ENCODE results near the gene MAP7. TPM values are rescaled to one million over a fixed set of nuclear protein-coding genes. Genes with fewer than 3 reads are reported as not detected.

The MAP7 gene
- total RNA-seq, 2 experiments from 2014 or later = 2.1 to 2.3 TPM

DNA sequence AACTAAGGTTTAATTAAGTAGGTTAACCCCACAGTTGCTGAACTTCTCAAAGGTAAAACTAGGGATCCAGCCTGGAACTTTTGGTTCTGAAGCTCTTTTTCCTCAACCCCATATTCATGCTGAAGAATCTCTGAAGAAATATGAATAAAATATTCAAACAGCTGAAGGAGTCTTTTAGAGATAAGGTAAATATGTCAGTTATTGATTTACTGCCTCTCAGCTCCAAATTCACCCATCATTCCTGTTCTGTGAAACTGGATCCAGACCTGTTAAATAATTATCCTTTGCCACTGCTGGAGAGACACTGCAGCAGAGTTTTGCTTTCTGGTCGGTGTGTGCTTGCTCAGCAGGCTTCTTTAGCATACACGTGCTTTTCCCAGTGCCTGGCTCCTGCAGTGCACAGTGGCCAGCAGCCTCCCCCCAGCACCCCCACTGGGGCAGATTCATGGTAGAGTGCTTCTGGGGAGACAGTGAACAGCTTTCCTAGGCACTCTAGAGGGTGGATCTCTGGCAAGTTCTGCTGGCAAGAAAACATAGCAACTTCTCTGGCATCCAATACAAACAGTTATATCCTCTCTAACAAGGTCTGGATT, 198.6 kb downstream of the MAP7 start:
- no peak for DNase-seq
- ChIA-PET POLR2A (no interaction called here), CTCF (no interaction called here)
- H3K4me3 Mint-ChIP-seq = no peak overlapping the region
- no peaks in the 10 kb centered on the region for H3K4me1 Mint-ChIP-seq
- H3K27me3 Mint-ChIP-seq = peaks cover 2% of the 10 kb centered on the region
- H3K9me3 Mint-ChIP-seq = no peaks in the 10 kb centered on the region
- no peak overlapping the region for H3K27ac Mint-ChIP-seq
- H3K36me3 Mint-ChIP-seq (ENCODE audit: low read depth) = no peaks in the 10 kb centered on the region

DNA sequence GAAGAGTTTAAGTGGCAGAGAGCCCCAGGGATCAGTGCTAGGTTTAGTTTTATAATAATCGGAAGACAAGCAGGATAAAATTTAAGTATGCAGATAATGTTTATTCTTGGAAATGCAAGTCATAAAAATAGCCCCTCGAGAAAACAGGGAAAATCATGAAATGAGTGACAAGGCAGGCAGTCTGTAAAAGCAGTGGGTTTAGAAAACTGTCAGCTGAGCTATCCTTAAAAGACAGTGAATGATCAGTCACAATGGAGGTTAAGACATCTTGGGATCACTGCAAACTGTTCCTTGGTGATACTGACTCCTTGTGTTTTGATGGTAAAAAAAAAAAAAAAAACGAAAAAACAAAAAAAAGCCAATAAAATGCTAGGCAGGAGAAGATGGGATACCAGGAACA, 199.3 kb downstream of the MAP7 start:
- Mint-ChIP-seq H3K36me3 (ENCODE audit: low read depth) (no peaks in the 10 kb centered on the region), H3K27me3 (peaks cover 2% of the 10 kb centered on the region), H3K4me1 (no peaks in the 10 kb centered on the region), H3K9me3 (no peaks in the 10 kb centered on the region), H3K4me3 (no peak overlapping the region), H3K27ac (no peak overlapping the region)
- ChIA-PET POLR2A (no interaction called here), CTCF (no interaction called here)
- no peak for DNase-seq

DNA sequence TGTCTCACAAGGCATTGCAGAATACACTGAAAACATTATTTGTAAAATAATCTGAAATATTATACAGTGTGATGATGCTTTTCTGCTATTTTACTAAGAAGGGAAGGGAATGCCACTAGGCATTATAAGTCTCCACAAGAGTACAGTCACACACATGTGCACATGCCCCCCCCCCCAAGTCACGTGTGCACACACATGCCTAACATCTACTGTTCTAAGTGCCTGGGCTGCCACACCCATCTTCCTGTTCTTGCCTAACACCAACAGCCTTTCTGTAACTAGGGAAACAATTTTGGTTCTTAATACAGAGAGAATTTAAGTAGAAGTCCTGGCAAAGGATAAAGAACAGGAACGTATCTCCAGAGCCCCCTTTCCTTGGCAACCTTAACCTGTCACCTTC, 202.4 kb downstream of the MAP7 start:
- no peak overlapping the region for H3K27ac Mint-ChIP-seq

DNA sequence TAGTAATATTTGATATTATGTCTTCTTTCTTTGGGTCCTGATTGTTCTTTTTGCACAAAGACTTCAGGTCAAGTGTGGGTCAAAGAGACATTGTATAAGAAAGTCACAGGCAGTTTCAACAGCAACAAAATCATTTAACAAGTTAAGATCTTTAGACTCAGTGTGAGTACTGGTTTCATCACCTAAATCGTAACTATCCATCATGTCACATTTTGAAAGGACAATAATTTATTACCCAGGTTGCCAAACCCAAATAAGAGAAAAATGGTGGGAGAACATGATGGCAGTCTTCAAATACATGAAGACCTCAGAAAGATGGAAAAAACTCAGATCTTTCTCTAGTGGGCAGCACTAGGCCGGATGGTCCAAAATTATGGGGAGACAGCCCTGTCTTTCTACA, 205.1 kb downstream of the MAP7 start:
- CTCF ChIA-PET = no interaction called here
- Mint-ChIP-seq H3K4me3 (no peak overlapping the region), H3K36me3 (ENCODE audit: low read depth) (no peaks in the 10 kb centered on the region), H3K4me1 (no peaks in the 10 kb centered on the region), H3K27me3 (peaks cover 2% of the 10 kb centered on the region), H3K9me3 (no peaks in the 10 kb centered on the region), H3K27ac (no peak overlapping the region)
- POLR2A ChIA-PET = no interaction called here
- no peak for DNase-seq

More for the DNA sequence above, 202.4 kb downstream of the MAP7 start:
- no peak for DNase-seq
- no peak overlapping the region for H3K4me3 Mint-ChIP-seq
- no peaks in the 10 kb centered on the region for H3K36me3 Mint-ChIP-seq (ENCODE audit: low read depth)
- H3K27me3 Mint-ChIP-seq = peaks cover 2% of the 10 kb centered on the region
- ChIA-PET POLR2A (no interaction called here), CTCF (no interaction called here)
- no peaks in the 10 kb centered on the region for H3K9me3 Mint-ChIP-seq
- H3K4me1 Mint-ChIP-seq = no peaks in the 10 kb centered on the region

DNA sequence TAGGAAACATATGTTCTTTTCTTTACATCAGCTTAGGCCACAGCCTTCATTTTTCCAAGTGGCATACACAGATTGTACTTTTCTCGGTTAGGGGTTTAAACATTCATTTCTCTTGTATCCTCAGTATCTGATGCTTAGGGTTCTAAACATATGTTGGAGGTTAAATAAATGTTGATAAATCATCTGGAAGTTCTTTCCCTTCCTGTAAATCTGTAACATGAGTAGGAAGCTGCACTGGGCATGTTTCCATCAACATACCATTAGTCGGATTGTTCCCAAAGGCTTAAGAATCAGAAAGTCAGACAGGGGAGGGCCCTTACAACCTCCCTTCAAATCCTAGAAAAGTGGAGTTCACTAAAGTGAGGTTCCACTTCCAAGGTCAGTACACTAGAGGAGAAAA, 205.8 kb downstream of the MAP7 start:
- ChIA-PET CTCF (no interaction called here), POLR2A (interaction anchor here (0.7 kb wide), 1 partner anchor 45 kb away, joined by 5 read pairs; no protein-coding TSS in a partner anchor)
- no peak overlapping the region for H3K4me3 Mint-ChIP-seq
- no peak overlapping the region for H3K27ac Mint-ChIP-seq
- no peaks in the 10 kb centered on the region for H3K4me1 Mint-ChIP-seq
- H3K27me3 Mint-ChIP-seq = peaks cover 2% of the 10 kb centered on the region
- H3K9me3 Mint-ChIP-seq = no peaks in the 10 kb centered on the region
- H3K36me3 Mint-ChIP-seq (ENCODE audit: low read depth) = no peaks in the 10 kb centered on the region
- no peak for DNase-seq

DNA sequence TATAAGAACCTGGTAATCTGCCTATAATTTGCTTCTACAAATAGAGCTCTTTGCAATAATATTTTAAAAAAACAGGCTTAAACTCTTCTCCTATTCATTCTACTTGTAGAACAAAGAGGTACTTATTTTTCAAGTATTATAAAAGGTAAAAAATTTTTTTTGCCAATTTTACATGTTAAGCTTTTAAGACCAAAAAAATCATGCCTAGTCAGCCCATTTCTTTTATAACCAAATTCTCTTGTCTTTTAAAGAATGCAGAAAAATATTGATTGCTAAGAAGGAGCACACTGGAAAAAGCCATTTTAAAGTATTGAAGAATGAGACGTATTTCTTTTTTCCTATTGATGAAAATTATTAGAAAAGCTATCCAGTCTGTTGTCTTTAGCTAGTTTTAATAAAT, 206.5 kb downstream of the MAP7 start:
- DNase-seq = no peak
- Mint-ChIP-seq H3K27me3 (peaks cover 2% of the 10 kb centered on the region), H3K36me3 (ENCODE audit: low read depth) (no peaks in the 10 kb centered on the region), H3K9me3 (no peaks in the 10 kb centered on the region), H3K27ac (no peak overlapping the region), H3K4me3 (no peak overlapping the region), H3K4me1 (no peaks in the 10 kb centered on the region)
- ChIA-PET CTCF (interaction anchor here (0.9 kb wide), 1 partner anchor 30 kb away, joined by 3 read pairs; no protein-coding TSS in a partner anchor), POLR2A (interaction anchor here (0.7 kb wide), 1 partner anchor 44 kb away, joined by 5 read pairs; no protein-coding TSS in a partner anchor)

DNA sequence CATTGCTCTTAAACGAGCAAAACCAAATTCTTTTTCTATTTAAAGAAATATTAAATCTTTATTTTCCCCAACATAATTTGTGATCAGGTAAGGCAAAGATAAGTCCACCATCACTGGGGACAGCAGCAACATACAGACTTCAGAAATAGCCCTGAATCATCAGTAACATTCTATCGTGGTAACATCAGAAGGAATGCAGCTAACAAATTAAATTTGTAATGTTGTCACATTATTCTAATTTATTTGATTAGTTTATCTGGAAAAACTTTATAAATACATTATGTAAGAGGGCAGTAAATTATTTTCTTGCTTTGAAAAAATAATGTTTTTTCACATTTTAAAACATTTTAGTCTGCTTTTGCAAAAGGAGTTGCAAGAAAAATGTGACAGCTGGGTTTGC, 206.9 kb downstream of the MAP7 start:
- ChIA-PET CTCF (interaction anchor here (0.6 to 0.9 kb wide), 2 partner anchors 31 to 39 kb away, joined by 3 read pairs; no protein-coding TSS in a partner anchor), POLR2A (no interaction called here)
- H3K4me3 Mint-ChIP-seq = no peak overlapping the region
- DNase-seq = no peak
- H3K4me1 Mint-ChIP-seq = no peaks in the 10 kb centered on the region
- no peaks in the 10 kb centered on the region for H3K9me3 Mint-ChIP-seq
- H3K36me3 Mint-ChIP-seq (ENCODE audit: low read depth) = no peaks in the 10 kb centered on the region
- peaks cover 2% of the 10 kb centered on the region for H3K27me3 Mint-ChIP-seq
- H3K27ac Mint-ChIP-seq = no peak overlapping the region

DNA sequence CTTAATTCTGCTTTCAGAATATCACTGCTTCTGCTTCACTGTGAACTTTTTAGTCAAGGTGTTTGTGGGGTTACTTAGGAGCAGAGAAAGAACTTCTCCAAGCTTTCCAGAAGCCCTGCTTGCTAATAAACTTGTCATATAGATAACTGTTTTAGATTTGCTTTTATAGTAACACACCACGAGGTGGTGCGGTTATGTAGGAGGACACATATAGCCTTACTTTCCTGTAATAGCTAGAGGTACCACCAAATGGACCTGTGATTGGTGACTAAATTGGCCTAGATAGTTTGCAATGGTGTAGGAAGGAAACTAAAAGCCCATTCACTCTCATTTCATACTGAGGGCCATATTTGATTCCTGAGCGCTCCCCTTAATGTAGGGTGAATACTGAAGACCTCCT, 208.3 kb downstream of the MAP7 start:
- peaks cover 2% of the 10 kb centered on the region for H3K27me3 Mint-ChIP-seq
- DNase-seq = no peak
- H3K4me3 Mint-ChIP-seq = no peak overlapping the region
- no peaks in the 10 kb centered on the region for H3K9me3 Mint-ChIP-seq
- ChIA-PET POLR2A (no interaction called here), CTCF (interaction anchor here (1.5 to 1.7 kb wide), 2 partner anchors 11 to 15 kb away, joined by 3 read pairs; no protein-coding TSS in a partner anchor)
- H3K36me3 Mint-ChIP-seq (ENCODE audit: low read depth) = no peaks in the 10 kb centered on the region
- H3K4me1 Mint-ChIP-seq = no peaks in the 10 kb centered on the region
- no peak overlapping the region for H3K27ac Mint-ChIP-seq

DNA sequence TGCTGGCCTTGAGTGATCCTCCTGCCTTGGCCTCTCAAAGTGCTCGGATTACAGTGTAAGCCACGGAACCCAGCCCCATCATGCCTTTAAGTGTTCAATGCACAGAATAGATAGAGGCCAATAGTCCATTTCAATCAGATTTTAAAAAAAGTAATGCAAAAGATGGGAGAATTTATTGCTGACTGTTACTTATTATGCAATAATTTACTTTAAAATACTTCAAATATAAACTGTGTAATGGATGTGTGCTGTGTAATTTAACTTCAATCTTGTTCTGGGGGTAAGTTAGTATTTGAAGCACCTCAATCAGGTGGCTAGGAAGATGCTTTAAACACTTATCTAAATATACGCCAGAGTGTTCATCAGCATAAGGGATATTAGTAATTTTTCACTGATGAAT, 208.9 kb downstream of the MAP7 start:
- H3K36me3 Mint-ChIP-seq (ENCODE audit: low read depth) = no peaks in the 10 kb centered on the region
- H3K27ac Mint-ChIP-seq = no peak overlapping the region
- H3K4me3 Mint-ChIP-seq = no peak overlapping the region
- CTCF ChIA-PET = interaction anchor here (0.9 to 1.7 kb wide), 3 partner anchors 11 to 106 kb away, joined by 3 to 4 read pairs (median 3); no protein-coding TSS in a partner anchor
- no peaks in the 10 kb centered on the region for H3K4me1 Mint-ChIP-seq
- H3K27me3 Mint-ChIP-seq = no peaks in the 10 kb centered on the region
- POLR2A ChIA-PET = no interaction called here
- H3K9me3 Mint-ChIP-seq = no peaks in the 10 kb centered on the region
- no peak for DNase-seq

DNA sequence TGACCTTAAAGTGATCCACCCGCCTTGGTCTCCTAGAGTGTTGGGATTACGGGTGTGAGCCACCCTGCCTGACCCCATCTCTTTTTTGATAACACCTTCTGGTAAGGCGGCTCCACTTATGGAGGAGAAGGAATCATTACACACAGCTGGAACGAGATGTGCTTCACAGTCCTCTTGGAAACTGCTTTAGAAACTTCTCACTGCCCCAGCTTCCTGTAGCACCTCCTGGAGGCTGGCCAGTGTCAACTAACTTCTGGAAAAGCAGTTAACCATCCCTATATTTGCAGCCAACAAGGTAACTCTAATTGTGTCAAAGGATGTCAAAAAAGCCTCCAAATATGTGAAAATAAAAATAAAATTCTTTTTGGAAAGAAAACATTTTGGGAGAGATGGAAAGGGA, 211.7 kb downstream of the MAP7 start:
- no peaks in the 10 kb centered on the region for H3K27me3 Mint-ChIP-seq
- ChIA-PET POLR2A (no interaction called here), CTCF (interaction anchor here (0.9 kb wide), 1 partner anchor 132 kb away, joined by 3 read pairs; no protein-coding TSS in a partner anchor)
- H3K36me3 Mint-ChIP-seq (ENCODE audit: low read depth) = no peaks in the 10 kb centered on the region
- DNase-seq = no peak
- H3K4me1 Mint-ChIP-seq = no peaks in the 10 kb centered on the region
- H3K9me3 Mint-ChIP-seq = no peaks in the 10 kb centered on the region
- no peak overlapping the region for H3K27ac Mint-ChIP-seq
- H3K4me3 Mint-ChIP-seq = no peak overlapping the region

DNA sequence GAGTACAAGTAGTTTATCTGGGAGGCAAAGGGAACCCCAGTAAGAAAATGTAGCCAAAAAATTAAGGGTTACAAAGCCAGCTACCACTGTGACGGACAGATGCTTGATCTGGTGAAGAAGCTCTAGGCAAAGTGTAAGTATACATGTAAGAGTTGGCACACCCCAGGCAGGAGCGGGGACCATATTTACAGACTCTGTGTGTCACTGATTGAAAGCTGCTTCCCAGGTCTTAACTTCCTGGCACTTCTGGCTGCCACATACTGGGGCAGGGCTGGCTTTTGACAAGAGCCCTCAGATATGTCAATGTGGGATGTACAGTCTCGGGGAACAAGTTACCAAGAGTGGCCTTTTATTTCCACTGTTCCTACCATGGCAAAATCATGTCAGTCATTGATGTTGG, 212.6 kb downstream of the MAP7 start:
- DNase-seq = no peak
- Mint-ChIP-seq H3K9me3 (no peaks in the 10 kb centered on the region), H3K27me3 (no peaks in the 10 kb centered on the region), H3K4me1 (no peaks in the 10 kb centered on the region), H3K27ac (no peak overlapping the region), H3K4me3 (no peak overlapping the region), H3K36me3 (ENCODE audit: low read depth) (no peaks in the 10 kb centered on the region)
- CTCF ChIA-PET = no interaction called here
- POLR2A ChIA-PET = no interaction called here

DNA sequence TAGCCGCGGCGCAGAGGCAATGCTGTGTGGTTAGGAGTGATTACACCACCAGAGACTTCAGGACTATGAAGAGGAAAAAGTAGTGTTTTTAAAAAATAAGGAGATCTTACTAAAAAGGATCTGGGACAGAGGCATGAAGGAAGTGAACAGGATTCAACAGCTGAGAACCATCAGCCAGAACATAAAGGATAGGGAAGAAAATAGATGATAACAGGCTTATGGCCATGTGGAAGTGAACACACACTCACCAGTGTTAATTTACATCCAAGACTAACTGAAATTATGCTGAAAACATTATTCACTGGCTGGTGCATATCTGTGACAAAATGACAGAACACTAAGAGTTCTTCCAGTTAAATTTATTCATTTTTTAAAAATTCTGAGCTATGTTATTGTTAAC, 213.1 kb downstream of the MAP7 start:
- Mint-ChIP-seq H3K36me3 (ENCODE audit: low read depth) (no peaks in the 10 kb centered on the region), H3K27me3 (no peaks in the 10 kb centered on the region), H3K4me3 (no peak overlapping the region), H3K27ac (no peak overlapping the region), H3K9me3 (no peaks in the 10 kb centered on the region), H3K4me1 (no peaks in the 10 kb centered on the region)
- ChIA-PET CTCF (no interaction called here), POLR2A (no interaction called here)
- no peak for DNase-seq

DNA sequence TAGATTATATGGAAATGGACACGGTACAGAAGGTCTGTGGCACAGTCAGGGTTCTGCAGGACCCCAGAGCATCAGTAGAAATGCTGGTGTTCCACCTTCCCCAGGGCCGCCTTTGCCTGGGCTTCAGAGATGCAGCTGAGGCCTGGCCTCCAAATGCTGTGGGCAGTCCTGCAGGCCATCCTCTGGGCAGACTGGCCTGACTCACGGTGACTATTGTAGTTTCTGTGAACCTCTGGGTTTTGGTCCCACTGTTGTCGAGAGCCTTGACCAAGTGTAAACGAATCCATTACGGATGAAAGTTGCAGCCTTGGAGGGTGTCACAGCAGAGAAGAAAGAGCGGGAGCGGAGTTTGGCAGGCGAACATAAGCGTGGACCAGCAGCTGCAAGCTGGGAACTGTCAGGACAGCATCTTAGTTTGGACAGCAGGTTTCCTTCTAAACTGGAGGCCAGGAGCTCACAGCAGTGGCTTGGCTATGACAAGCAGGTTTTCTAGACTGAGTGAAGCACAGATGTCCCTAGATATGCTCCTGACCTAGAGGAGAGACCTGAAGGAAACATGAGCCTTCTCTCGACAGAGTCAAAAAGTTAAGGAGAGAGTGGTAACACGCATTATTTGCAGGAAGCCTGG, 214.4 kb downstream of the MAP7 start:
- H3K9me3 Mint-ChIP-seq = no peaks in the 10 kb centered on the region
- POLR2A ChIA-PET = no interaction called here
- no peak overlapping the region for H3K27ac Mint-ChIP-seq
- H3K4me3 Mint-ChIP-seq = no peak overlapping the region
- DNase-seq = no peak
- CTCF ChIA-PET = no interaction called here
- no peaks in the 10 kb centered on the region for H3K36me3 Mint-ChIP-seq (ENCODE audit: low read depth)
- H3K4me1 Mint-ChIP-seq = no peaks in the 10 kb centered on the region
- no peaks in the 10 kb centered on the region for H3K27me3 Mint-ChIP-seq

DNA sequence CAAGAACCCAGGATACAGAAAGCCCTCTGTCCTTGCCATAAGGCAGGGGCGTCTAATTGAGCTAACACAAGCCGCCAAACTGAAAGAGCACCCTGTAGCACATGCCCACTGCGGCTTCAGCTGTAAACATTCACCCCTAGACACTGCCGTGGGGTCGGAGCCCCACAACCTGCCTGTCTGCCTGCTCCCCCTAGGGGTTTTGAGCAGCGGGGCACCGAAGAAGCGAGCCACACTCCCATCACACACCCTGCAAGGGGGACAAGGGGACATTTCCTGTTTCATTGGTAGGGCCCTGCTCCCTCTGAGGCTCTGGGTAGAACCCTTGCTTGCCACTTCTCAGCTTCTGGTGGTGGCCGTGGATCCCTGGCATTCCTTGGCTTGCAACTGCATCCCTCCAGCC, 215.4 kb downstream of the MAP7 start:
- Mint-ChIP-seq H3K4me1 (no peaks in the 10 kb centered on the region), H3K36me3 (ENCODE audit: low read depth) (no peaks in the 10 kb centered on the region), H3K4me3 (no peak overlapping the region), H3K27ac (no peak overlapping the region), H3K27me3 (no peaks in the 10 kb centered on the region), H3K9me3 (no peaks in the 10 kb centered on the region)
- ChIA-PET CTCF (no interaction called here), POLR2A (no interaction called here)
- DNase-seq = no peak

All from activated CD4-positive, alpha-beta T cell treated with anti-CD3 and anti-CD28 coated beads, Interleukin-2, amount 10 ng/mL, durations not matched to agents 7 days and 5 days (primary cell).